ENCODE measurements around the gene DCAF6.
A peak's percentile ranks its signal among the peaks of the same experiment; 100 is the strongest.

DCAF6 gene

DNA sequence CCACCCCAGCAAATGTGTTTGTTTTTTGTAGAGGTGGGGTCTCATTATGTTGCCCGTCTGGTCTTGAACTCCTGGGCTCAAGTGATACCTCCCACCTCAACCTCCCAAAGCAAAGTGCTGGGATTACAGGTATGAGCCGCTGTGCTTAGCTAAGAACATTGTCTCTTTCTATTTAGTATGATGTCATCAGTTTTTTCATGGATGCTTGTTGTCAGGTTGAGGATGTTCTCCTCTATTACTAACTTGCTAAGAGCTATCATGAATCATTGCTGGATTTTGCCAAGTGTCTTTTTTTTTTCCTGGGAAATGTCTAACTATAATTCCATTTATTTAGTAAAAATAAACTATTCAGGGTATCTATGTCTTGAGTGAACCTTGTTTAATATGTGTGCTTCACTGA, 19.4 kb downstream of the DCAF6 start:
- DNase-seq (ENCODE audit: low read depth in 3 of 3, low spot score in 1 of 3) = no peak

DNA sequence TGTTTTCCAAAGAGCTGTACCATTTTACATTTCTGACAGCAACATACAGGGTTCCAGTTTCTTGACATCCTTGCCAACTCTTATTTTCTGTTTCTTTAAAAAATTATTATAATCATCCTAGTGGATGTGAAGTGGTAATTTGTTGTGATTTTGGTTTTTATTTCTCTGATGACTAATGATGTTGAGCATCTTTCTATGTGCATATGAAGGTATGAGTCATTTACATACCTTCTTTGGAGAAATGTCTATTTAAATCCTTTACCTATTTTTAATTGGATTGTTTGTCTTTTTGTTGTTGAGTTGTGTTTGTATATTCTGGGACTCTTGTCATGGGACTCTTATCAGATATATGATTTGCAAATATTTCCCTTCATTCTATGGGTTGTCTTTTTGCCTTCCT, 21.2 kb downstream of the DCAF6 start:
- DNase-seq (ENCODE audit: low read depth in 3 of 3, low spot score in 1 of 3) = no peak

DNA sequence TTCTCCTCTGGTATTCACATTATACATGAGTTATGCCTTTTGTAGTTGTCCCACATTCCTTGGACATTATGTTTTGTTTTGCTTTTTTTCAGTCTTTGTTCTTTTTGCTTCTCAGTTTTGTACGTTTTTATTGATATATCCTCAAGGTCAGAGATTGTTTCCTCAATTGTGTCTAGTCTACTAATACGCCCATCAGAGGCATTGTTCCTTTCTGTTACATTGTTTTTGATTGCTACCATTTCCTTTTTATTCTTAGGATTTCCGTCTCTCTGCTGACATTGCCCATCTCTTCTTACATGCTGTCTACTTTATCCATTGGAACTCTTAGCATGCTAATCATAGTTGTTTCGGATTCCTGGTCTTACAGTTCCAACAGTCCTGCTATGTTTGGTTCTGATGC, 28.2 kb downstream of the DCAF6 start:
- no peak for DNase-seq (ENCODE audit: low read depth in 3 of 3, low spot score in 1 of 3)

DNA sequence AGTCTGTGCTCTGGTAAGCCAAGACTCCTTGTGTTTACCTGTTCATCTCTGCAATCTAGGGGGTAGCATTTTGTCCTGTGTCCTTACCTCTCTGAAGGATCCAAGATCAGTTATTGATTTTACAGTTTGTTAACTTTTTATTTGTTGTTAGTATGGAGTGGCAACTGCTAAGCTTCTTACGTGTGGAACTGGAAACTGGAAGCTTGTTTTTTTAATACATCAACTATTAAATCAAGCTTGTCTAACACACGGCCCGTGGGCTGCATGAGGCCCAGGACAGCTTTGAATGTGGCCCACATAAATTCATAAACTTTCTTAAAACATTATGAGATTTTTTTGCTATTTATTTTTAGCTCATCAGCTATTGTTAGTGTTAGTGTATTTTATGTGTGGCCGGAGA, 29.6 kb downstream of the DCAF6 start:
- DNase-seq (ENCODE audit: low read depth in 3 of 3, low spot score in 1 of 3) = no peak

DNA sequence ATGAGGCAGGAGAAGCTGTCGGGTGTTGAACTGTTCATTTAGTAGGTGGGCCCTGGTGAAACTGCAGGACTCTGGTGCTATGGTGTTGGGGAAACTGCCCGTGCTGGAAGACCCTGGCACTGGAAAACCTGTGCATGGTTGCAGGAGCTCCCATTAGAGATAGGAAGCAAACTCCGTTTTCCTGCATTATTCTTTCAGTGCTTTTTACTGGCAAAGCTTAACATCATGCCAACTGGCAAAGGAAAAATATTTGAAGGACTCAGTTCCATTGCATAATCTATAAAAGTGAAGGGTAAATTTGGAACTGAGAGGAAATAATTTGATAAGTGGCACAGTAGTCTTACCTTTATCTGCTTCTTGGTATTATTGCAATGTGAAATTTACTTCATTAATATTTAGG, 32.1 kb downstream of the DCAF6 start:
- DNase-seq (ENCODE audit: low read depth in 3 of 3, low spot score in 1 of 3) = no peak

DNA sequence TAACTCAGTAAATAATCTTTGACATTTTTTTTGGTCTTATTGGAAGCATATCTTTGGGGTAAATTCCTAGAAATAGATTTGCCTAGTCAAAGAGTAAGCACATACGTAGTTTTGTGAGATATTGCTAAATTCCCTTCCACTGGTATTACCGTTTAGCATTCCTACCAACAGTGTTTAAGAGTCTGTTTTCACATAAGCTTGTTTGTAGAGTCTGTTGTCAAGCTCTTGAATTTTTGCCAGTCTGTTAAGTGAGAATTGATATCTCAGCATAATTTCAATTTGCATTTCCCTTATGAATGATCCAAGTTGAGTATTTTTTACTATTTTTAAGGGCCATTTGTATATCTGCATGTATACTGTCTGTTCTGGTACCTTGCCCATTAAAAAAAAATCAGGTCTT, 37.3 kb downstream of the DCAF6 start:
- DNase-seq (ENCODE audit: low read depth in 3 of 3, low spot score in 1 of 3) = no peak

DNA sequence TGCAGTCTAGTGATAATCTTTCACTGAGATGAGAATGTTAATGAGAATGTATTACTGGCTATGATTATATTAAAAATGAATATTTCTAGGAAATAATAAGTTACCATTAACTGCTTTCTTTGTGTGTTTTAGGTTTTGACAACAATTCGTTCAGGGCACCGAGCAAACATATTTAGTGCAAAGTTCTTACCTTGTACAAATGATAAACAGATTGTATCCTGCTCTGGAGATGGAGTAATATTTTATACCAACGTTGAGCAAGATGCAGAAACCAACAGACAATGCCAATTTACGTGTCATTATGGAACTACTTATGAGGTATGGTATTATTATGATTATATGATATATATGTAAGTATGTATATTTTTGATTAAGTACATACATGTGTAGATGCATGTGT, 38.2 kb downstream of the DCAF6 start:
- DNase-seq (ENCODE audit: low read depth in 3 of 3, low spot score in 1 of 3) = no peak

DNA sequence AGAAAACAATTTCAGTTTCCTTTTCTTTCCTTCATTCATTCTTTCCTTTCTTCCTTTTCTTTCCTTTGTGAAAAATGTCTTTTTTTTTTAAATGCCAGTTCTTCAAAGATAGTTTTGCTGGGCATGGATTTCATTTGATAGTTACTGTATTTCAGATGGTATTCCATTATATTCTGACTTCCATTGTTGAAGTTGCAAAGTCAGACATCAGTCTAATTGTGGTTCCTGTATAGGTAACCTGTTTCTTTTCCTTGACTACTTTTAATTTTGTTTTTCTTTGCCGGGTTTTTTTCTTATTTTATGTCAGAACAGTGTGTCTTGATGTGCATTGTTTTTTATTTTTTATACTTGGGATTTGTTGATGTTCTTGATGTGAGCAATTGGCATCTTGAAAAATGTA, 40.8 kb downstream of the DCAF6 start:
- DNase-seq (ENCODE audit: low read depth in 3 of 3, low spot score in 1 of 3) = no peak

DNA sequence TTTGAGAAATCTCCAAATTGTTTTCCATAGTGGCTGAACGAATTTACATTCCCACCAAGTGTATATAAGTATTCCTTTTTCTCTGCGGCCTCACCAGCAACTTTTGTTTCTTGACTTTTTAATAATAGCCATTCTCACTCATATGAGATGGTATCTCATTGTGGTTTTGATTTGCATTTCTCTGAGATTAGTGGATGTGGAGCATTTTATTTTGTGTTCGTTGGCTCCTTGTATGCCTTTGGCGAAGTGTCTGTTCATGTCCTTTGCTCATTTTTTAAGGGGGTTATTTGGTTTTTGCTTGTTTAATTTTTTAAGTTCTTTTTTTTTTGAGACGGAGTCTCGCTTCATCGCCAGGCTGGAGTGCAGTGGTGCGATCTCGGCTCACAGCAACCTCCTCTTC, 45.5 kb downstream of the DCAF6 start:
- DNase-seq (ENCODE audit: low read depth in 3 of 3, low spot score in 1 of 3) = no peak

DNA sequence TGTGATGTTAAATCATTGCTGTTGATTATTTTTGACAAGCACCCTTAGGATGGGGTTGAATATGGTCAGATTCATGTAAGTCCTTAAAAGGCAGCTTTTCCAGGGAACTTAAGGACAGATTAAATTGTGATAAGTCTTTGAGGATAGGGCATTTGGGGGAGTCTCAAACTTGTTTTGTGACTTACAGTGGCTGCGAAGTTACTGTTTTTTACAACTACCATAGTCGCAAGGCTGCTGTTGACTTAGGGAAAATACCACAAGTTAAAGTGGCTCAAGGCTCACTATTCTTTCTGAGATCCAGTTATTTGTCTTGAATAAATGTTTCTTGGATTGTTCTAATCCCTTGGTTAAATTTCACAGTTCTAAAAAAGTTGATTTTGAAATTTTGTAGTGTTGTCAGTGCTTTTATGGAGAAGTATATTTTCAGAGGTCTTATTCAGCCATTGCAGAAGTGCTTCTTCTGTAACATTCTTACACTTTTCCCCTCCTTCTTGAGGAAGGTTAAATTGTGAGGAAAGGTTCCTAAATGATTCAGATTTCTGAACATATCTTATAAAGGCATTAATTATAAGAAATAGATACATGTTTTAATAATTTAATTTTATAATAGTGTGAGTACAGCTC, 47.4 kb downstream of the DCAF6 start:
- DNase-seq (ENCODE audit: low read depth in 3 of 3, low spot score in 1 of 3) = no peak

DNA sequence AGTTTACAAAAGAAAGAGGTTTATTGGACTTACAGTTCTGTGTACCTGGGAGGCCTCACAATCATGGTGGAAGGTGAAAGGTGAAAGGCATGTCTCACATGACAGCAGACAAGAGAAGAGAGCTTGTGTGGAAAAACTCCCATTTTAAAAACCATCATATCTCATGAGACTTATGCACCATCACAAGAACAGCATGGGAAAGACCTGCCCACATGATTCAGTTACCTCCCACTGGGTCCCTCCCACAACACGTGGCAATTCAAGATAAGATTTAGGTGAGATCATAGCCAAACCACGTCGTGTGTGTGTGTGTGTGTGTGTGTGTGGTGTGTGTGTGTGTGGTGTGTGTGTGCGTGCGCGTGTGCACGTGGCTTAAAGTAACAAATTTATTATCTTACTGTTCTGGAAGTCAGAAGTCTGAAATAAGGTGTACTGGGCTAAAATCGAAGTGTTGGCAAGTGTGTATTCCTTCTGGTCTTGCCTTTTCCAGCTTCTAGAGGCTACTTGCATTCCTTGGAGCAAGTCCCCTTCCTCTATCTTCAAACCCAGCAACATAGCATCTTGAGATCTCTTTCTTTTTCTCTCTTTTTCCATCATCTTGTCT, 48.5 kb downstream of the DCAF6 start:
- DNase-seq (ENCODE audit: low read depth in 3 of 3, low spot score in 1 of 3) = peak in 1 of 3 donors; percentile 1

DNA sequence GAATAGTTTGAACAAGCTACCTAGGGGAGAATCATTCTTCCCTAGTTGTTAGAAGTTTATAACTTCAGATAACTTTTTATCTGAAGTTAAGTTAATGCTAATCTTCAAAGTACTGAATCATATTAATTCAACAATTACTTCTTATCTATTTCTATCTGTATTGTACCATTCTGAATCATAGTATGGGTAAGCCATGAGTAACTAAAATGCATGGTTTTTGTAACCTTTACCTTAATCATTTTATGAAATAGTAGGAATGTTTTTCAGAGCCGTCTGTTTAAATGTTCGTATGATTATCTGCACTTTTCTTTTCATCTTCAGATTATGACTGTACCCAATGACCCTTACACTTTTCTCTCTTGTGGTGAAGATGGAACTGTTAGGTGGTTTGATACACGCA, 50.7 kb downstream of the DCAF6 start:
- DNase-seq (ENCODE audit: low read depth in 3 of 3, low spot score in 1 of 3) = no peak

DNA sequence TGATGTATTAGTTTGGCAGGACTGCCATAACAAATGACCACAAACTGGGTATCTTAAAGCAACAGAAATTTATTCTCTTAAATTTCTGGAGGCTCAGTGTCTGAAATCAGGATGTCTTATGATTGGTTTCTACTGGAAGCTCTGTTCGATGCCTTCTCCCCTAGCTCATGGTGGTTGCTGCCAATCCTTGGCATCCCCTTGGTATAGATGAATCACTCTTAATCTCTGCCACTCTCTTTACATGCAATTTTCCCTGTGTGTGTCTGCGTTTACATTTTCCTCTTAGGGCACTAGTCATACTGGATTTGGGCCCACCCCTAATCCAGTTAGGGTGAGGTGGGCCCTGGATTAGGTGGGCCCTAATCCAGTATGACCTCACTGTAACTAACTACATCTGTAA, 55.1 kb downstream of the DCAF6 start:
- DNase-seq (ENCODE audit: low read depth in 3 of 3, low spot score in 1 of 3) = no peak

DNA sequence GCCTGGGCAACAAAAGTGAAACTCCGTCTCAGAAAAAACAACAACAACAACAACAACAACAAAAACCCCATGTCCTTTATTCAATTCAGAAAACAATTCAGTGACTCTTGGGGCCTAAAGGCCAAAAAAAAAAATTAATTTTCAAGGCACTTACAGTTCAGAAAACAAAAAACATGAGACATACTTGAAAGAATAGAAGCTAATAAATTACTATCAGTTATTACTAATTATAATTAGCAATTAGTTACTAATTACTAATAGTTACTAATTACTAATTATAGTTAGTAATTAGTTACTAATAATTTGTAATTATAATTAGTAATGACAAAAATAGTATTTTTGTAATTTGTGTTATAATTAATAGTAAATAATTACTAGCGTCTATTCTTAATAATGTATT, 57.2 kb downstream of the DCAF6 start:
- no peak for DNase-seq (ENCODE audit: low read depth in 3 of 3, low spot score in 1 of 3)

DNA sequence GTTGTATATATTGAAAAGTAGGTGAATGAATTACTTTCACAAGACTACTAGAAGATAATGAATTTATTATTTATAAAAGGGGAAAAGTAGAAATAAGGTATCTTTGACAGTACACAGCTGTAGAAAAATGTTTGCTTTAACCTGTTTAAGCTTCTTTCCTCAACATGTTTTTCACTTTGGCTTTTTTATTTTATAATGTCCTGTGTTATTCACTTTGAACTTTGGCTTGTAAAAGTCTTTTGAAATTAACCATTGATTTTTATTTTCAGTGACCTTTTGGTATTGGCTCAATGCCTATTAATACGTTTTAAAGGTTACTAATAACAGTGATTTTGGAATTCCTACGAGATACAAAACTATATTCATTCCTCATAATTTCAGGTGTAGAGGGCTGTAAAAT, 58.1 kb downstream of the DCAF6 start:
- no peak for DNase-seq (ENCODE audit: low read depth in 3 of 3, low spot score in 1 of 3)

DNA sequence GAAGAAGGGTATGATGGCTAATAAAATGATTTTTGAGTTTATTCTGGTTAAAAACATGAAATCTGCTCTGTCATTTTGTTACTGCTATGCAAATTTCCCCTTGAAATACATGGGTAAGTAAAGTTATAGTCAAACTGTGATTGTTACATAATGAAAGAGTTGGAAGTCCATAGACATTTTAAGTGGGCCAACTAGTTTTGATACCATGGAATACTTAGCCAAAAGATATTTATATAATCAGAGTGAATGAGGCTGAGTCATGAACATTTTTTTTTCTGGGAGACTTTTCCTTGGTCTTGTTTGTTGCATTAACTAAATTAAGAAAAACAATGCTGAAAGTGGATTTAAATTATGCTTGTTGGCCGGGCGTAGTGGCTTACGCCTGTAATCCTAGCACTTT, 58.6 kb downstream of the DCAF6 start:
- DNase-seq (ENCODE audit: low read depth in 3 of 3, low spot score in 1 of 3) = no peak

DNA sequence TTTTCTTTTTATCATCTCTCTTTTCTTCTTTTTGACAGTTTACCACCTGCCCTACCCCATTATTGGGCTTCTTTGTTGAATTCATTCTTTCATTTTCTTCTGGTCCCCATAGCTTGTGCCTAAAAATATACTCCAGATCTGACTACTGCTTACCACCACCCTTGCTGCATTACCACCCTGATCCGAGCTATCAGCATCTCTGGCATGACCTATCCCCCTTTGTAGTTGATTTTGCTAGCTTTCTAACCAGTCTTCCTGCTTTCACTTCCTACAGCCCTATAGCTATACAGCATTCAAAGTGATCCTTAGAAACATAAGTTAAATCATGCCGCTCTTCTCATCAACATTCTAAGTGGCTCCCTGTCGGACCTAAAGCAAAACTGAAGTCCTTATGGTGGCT, 59.8 kb downstream of the DCAF6 start:
- no peak for DNase-seq (ENCODE audit: low read depth in 3 of 3, low spot score in 1 of 3)

DNA sequence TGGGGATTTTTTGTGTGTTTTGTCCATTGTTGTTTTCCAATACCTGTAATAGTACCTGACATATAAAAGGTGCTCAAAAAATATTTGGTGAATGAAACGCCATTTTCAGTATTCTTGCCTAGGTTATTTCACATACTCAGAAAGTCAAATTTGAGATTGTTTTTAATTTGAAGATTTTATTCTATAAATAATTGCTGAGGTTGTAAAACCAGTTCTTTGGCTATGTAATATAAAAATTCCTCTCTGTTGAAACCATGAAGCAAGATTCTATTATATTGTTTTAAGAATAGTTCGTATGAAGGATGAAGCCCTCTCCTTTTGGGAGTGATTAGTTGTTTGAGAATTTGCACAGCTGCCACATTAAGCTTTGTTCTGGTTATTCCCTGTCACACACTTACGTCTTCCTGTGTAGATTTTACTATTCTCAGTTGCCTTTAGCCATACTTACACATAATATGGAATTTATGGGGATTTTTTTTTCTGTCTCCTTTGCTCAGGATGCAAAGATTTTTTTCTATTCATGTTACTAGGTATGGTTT, 60.6 kb downstream of the DCAF6 start:
- no peak for DNase-seq (ENCODE audit: low read depth in 3 of 3, low spot score in 1 of 3)

DNA sequence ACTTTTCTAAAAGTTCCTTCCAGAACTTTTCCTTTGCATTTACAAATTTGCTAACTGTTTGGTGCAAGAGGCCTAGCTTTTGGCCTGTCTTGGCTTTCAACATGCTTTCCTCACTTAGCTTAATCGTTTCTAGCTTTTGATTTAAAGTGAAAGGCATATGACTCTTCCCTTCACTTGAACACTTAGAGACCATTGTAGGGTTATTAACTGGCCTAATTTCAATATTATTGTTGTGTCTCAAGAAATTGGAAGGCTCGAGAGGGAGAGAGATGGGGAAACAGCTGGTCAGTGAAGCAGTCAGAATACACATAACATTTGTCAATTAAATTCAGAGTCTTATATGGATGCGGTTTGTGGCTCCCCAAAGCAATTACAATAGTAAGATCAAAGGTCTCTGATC, 63.4 kb downstream of the DCAF6 start:
- no peak for DNase-seq (ENCODE audit: low read depth in 3 of 3, low spot score in 1 of 3)

DNA sequence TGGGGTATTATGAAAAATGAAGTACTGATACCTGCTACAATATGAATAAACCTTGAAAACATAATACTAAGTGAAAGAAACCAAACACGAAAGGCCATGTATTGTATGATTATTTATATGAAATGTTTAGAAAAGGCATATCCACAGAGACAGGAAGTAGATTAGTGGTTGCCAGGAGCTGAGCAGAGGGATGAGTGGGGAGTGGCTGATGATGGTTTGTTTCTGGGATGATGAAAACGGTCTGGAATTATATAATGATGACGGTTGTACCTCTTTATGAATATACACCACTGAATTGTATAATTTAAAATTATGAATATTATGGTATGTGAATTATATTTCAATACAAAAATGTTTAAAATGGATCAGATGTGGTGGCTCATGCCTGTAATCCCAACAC, 64.2 kb downstream of the DCAF6 start:
- DNase-seq (ENCODE audit: low read depth in 3 of 3, low spot score in 1 of 3) = no peak

DNA sequence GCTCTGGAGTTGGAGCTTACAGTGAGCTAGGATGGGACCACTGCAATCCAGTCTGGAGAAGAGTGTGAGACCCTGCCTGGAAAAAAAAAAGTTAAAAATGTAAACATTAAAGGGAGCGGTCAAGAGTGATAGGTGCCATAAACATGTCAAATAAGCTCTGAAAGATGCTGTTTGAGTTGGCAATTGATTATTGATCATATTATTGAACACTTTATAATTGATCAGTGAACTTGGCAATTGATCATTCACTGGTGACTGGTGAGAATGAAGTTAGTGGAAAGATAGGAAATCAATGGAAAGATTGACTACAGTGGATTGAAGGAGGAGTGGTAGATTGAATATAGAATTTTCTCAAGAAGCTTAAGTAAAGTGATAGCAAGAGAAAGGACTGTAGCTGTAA, 64.7 kb downstream of the DCAF6 start:
- no peak for DNase-seq (ENCODE audit: low read depth in 3 of 3, low spot score in 1 of 3)

DNA sequence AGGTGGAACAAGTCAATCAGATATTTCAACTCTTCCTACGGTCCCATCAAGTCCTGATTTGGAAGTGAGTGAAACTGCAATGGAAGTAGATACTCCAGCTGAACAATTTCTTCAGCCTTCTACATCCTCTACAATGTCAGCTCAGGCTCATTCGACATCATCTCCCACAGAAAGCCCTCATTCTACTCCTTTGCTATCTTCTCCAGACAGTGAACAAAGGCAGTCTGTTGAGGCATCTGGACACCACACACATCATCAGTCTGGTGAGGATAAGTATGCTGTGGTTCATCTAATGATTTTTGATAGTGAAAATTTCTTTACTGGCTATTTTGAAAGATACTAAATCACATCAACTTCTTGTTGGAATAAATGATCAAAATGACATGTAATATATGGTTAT, 68.0 kb downstream of the DCAF6 start:
- DNase-seq (ENCODE audit: low read depth in 3 of 3, low spot score in 1 of 3) = no peak

DNA sequence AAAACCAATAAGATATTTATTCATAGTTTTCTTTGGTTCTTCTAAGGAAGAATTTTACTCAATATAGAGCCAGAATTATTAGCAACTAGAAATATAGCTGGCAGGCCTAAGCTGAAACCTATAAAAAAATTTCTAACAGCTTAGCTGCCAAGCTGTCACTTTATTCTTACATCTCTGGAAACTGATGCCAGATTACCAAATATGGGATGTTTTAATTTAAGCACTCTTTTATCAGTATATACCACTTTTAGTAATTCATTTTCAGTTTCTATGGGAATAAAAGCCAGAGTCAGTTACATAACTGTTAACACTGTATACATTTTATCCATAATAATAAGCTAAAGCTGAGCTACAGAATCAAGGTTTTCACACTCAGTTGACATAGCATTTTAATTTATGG, 69.0 kb downstream of the DCAF6 start:
- no peak for DNase-seq (ENCODE audit: low read depth in 3 of 3, low spot score in 1 of 3)

All from stimulated activated CD4-positive, alpha-beta T cell treated with anti-CD3 and anti-CD28 coated beads, TNF-alpha, amount 100 ng/mL, for 1 hour (primary cell).